WTC11 (cell line): ENCODE measurements around the gene MIGA2. TPM values are rescaled to one million over a fixed set of nuclear protein-coding genes. Genes with fewer than 3 reads are reported as not detected.

ENCODE experiments used
- ATAC-seq: fragments of 200-7000 bp; cut with Tn5 transposase; 2 replicates; pipeline ENCODE4 v1.10.0; 2021; ENCODE audit warnings: mild to moderate bottlenecking, moderate library complexity
- CTCF ChIA-PET: fragments of 300-600 bp; sonication (Branson Sonifier 250); formaldehyde crosslinking; loops from one replicate; lab custom pipeline; 2021; ENCODE audit warnings: antibody characterized with exemption; lab: Charles Lee
- POLR2A ChIA-PET: fragments of 350-600 bp; sonication (Branson Sonifier 250); formaldehyde crosslinking; loops from one replicate; lab custom pipeline; 2021; ENCODE audit warnings: antibody characterized with exemption; lab: Charles Lee
- DNase-seq: peaks from one replicate; pipeline ENCODE4 v3.0.0; 2021; ENCODE audit warnings: low spot score
- H3K27ac Mint-ChIP-seq: 2 replicates; pipeline ENCODE4 v1.8.0; 2021; ENCODE audit warnings: mixed read lengths
- H3K27me3 Mint-ChIP-seq: 2 replicates; pipeline ENCODE4 v1.8.0; 2021; ENCODE audit warnings: low read depth, mild to moderate bottlenecking, moderate library complexity, mixed read lengths
- H3K36me3 Mint-ChIP-seq: 2 replicates; pipeline ENCODE4 v1.8.0; 2021; ENCODE audit warnings: mixed read lengths
- H3K4me1 Mint-ChIP-seq: 2 replicates; pipeline ENCODE4 v1.8.0; 2022; ENCODE audit warnings: mixed read lengths
- H3K4me3 Mint-ChIP-seq: 2 replicates; pipeline ENCODE4 v1.8.0; 2021; ENCODE audit warnings: mild to moderate bottlenecking, moderate library complexity, mixed read lengths
- H3K9me3 Mint-ChIP-seq: 2 replicates; pipeline ENCODE4 v1.8.0; 2021; ENCODE audit warnings: mixed read lengths
- ATF1 ChIP-seq: sonication (generic); formaldehyde crosslinking; IDR thresholded peaks from 2 replicates; pipeline ENCODE4 v1.8.1; 2023; ENCODE audit warnings: mild to moderate bottlenecking, moderate library complexity, missing genetic modification reagents
- CREB1 ChIP-seq: sonication (generic); formaldehyde crosslinking; IDR thresholded peaks from 2 replicates; pipeline ENCODE4 v1.8.0; 2023; ENCODE audit warnings: mild to moderate bottlenecking, missing genetic modification reagents
- ETV6 ChIP-seq: sonication (generic); formaldehyde crosslinking; IDR thresholded peaks from 2 replicates; pipeline ENCODE4 v1.8.1; 2022; ENCODE audit warnings: mild to moderate bottlenecking, missing genetic modification reagents
- JUN ChIP-seq: sonication (generic); formaldehyde crosslinking; IDR thresholded peaks from 2 replicates; pipeline ENCODE4 v1.8.0; 2023; ENCODE audit warnings: mild to moderate bottlenecking, missing genetic modification reagents
- KAT7 ChIP-seq: sonication (generic); formaldehyde crosslinking; IDR thresholded peaks from 2 replicates; pipeline ENCODE4 v1.8.1; 2023; ENCODE audit warnings: missing genetic modification reagents, mild to moderate bottlenecking, borderline replicate concordance
- NFE2L1 ChIP-seq: sonication (generic); formaldehyde crosslinking; IDR thresholded peaks from 2 replicates; pipeline ENCODE4 v1.8.1; 2023; ENCODE audit warnings: missing genetic modification reagents
- NR1H2 ChIP-seq: sonication (generic); formaldehyde crosslinking; IDR thresholded peaks from 2 replicates; pipeline ENCODE4 v1.9.0; 2021; ENCODE audit warnings: mild to moderate bottlenecking, moderate library complexity, missing genetic modification reagents
- NR2C2 ChIP-seq: sonication (generic); formaldehyde crosslinking; IDR thresholded peaks from 2 replicates; pipeline ENCODE4 v1.8.0; 2022; ENCODE audit warnings: mild to moderate bottlenecking, missing genetic modification reagents
- OVOL2 ChIP-seq: fragments of 250-450 bp; sonication (Bioruptor Pico); IDR thresholded peaks from 2 replicates; pipeline ENCODE4 v1.9.0; 2021; ENCODE audit warnings: mild to moderate bottlenecking, borderline replicate concordance
- RELA ChIP-seq: sonication (generic); formaldehyde crosslinking; IDR thresholded peaks from 2 replicates; pipeline ENCODE4 v1.8.1; 2022; ENCODE audit warnings: missing genetic modification reagents, mild to moderate bottlenecking, borderline replicate concordance
- RORB ChIP-seq: fragments of 250-450 bp; sonication (Bioruptor Pico); IDR thresholded peaks from 2 replicates; pipeline ENCODE4 v1.9.0; 2021; ENCODE audit warnings: mild to moderate bottlenecking
- TCF7 ChIP-seq: sonication (generic); formaldehyde crosslinking; IDR thresholded peaks from 2 replicates; pipeline ENCODE4 v1.8.0; 2022; ENCODE audit warnings: mild to moderate bottlenecking, low read depth, missing genetic modification reagents, moderate library complexity
- TP53 ChIP-seq: sonication (generic); formaldehyde crosslinking; IDR thresholded peaks from 2 replicates; pipeline ENCODE4 v1.8.1; 2023; ENCODE audit warnings: mild to moderate bottlenecking, missing genetic modification reagents
- total RNA-seq: library from RNA; stranded (reverse); gene quantifications from 3 replicates; pipeline ENCODE4 v1.2.3, GENCODE V29; 2021
- TF ChIP-seq, protein P1 (sequence below): sonication (generic); formaldehyde crosslinking; conservative IDR thresholded peaks from 2 replicates; pipeline ENCODE4 v1.8.1; 2023; ENCODE audit warnings: mild to moderate bottlenecking, low read depth, missing genetic modification reagents, moderate library complexity
- TF ChIP-seq, protein P2 (sequence below): sonication (generic); formaldehyde crosslinking; IDR thresholded peaks from 2 replicates; pipeline ENCODE4 v1.8.0; 2022; ENCODE audit warnings: missing genetic modification reagents
- TF ChIP-seq, protein P3 (sequence below): fragments of 250-450 bp; sonication (Bioruptor Pico); IDR thresholded peaks from 2 replicates; pipeline ENCODE4 v1.9.0; 2021; ENCODE audit warnings: moderate library complexity, mild to moderate bottlenecking, inconsistent platforms, borderline replicate concordance
- TF ChIP-seq, protein P4 (sequence below): fragments of 250-450 bp; sonication (Bioruptor Pico); IDR thresholded peaks from 2 replicates; pipeline ENCODE4 v1.9.0; 2021; ENCODE audit warnings: mild to moderate bottlenecking
- TF ChIP-seq, protein P5 (sequence below): sonication (generic); formaldehyde crosslinking; IDR thresholded peaks from 2 replicates; pipeline ENCODE4 v1.8.1; 2022; ENCODE audit warnings: low read depth, mild to moderate bottlenecking, moderate library complexity, missing genetic modification reagents, borderline replicate concordance

MIGA2 gene
- total RNA-seq, 1 experiment from 2014 or later = 61.7 TPM

DNA sequence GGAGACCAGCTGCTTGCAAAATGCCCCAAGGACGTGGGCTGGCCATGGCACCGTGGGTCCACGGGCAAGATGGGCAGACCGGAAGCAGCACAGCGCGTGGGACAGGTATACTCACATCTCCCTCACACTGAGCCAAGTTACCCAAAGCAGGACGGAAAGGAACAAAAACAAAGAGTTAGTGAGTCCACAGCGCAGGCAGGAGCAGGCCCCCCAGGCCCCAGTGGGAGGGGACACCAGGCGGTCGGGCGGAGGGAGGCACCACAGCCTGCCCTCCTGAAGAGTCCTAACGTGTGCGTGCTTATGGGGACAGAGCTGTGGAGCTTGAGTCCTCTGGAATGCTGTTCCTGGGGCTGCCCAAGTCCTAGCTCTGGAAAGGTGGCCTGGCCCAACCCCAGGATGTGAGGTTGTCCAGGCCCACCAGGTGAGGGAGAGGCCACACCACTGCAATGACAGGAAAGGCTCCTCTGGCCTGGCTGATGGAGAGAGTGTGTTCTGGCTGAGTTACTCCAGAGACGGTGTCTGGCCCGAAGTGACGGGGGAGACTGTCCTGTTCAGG lies 23.5 kb upstream of the MIGA2 start (continued):
- TF ChIP-seq, protein P1, sequence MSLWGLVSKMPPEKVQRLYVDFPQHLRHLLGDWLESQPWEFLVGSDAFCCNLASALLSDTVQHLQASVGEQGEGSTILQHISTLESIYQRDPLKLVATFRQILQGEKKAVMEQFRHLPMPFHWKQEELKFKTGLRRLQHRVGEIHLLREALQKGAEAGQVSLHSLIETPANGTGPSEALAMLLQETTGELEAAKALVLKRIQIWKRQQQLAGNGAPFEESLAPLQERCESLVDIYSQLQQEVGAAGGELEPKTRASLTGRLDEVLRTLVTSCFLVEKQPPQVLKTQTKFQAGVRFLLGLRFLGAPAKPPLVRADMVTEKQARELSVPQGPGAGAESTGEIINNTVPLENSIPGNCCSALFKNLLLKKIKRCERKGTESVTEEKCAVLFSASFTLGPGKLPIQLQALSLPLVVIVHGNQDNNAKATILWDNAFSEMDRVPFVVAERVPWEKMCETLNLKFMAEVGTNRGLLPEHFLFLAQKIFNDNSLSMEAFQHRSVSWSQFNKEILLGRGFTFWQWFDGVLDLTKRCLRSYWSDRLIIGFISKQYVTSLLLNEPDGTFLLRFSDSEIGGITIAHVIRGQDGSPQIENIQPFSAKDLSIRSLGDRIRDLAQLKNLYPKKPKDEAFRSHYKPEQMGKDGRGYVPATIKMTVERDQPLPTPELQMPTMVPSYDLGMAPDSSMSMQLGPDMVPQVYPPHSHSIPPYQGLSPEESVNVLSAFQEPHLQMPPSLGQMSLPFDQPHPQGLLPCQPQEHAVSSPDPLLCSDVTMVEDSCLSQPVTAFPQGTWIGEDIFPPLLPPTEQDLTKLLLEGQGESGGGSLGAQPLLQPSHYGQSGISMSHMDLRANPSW (CRISPR knock-in tag) = no peak

DNA sequence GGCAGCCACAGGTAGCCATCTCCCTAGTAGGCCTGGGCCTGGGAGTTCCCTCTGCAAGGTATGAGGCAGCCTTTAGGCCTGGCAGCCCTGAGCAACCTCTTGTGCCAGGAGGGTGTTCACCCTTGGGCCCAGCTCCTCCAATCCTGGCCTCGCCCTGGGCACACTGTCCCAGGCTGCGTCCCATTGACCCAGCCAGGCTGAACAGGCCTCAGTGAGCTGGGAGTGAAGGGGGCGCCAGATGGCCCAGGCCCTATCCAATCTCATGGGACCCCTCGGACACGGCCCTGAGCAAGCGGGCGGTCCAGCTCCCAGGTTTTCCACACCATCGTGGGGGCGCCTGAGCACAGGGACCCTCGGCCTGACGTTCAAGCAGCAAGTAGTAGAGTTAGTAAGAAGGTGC lies 22.8 kb upstream of the MIGA2 start:
- H3K36me3 Mint-ChIP-seq = peaks cover 11% of the 10 kb centered on the region
- ChIA-PET CTCF (interaction anchor here (0.5 to 1.6 kb wide), 3 partner anchors 84 to 322 kb away, joined by 3 to 6 read pairs (median 5); partner anchors contain the start of gene PKN3), POLR2A (interaction anchor here (0.6 to 1.0 kb wide), 2 partner anchors 9 to 309 kb away, joined by 3 to 4 read pairs; no protein-coding TSS in a partner anchor)
- no peak for ATAC-seq
- H3K27ac Mint-ChIP-seq = no peak overlapping the region
- DNase-seq = no peak
- TF ChIP-seq, protein P2, sequence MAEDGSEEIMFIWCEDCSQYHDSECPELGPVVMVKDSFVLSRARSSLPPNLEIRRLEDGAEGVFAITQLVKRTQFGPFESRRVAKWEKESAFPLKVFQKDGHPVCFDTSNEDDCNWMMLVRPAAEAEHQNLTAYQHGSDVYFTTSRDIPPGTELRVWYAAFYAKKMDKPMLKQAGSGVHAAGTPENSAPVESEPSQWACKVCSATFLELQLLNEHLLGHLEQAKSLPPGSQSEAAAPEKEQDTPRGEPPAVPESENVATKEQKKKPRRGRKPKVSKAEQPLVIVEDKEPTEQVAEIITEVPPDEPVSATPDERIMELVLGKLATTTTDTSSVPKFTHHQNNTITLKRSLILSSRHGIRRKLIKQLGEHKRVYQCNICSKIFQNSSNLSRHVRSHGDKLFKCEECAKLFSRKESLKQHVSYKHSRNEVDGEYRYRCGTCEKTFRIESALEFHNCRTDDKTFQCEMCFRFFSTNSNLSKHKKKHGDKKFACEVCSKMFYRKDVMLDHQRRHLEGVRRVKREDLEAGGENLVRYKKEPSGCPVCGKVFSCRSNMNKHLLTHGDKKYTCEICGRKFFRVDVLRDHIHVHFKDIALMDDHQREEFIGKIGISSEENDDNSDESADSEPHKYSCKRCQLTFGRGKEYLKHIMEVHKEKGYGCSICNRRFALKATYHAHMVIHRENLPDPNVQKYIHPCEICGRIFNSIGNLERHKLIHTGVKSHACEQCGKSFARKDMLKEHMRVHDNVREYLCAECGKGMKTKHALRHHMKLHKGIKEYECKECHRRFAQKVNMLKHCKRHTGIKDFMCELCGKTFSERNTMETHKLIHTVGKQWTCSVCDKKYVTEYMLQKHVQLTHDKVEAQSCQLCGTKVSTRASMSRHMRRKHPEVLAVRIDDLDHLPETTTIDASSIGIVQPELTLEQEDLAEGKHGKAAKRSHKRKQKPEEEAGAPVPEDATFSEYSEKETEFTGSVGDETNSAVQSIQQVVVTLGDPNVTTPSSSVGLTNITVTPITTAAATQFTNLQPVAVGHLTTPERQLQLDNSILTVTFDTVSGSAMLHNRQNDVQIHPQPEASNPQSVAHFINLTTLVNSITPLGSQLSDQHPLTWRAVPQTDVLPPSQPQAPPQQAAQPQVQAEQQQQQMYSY (CRISPR knock-in tag) = peak; percentile 57
- TF ChIP-seq, protein P3, sequence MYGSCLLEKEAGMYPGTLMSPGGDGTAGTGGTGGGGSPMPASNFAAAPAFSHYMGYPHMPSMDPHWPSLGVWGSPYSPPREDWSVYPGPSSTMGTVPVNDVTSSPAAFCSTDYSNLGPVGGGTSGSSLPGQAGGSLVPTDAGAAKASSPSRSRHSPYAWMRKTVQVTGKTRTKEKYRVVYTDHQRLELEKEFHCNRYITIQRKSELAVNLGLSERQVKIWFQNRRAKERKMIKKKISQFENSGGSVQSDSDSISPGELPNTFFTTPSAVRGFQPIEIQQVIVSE (CRISPR knock-in tag) = no peak
- no peaks in the 10 kb centered on the region for H3K9me3 Mint-ChIP-seq
- H3K4me3 Mint-ChIP-seq = no peak overlapping the region
- H3K4me1 Mint-ChIP-seq = no peaks in the 10 kb centered on the region
- H3K27me3 Mint-ChIP-seq = no peaks in the 10 kb centered on the region

DNA sequence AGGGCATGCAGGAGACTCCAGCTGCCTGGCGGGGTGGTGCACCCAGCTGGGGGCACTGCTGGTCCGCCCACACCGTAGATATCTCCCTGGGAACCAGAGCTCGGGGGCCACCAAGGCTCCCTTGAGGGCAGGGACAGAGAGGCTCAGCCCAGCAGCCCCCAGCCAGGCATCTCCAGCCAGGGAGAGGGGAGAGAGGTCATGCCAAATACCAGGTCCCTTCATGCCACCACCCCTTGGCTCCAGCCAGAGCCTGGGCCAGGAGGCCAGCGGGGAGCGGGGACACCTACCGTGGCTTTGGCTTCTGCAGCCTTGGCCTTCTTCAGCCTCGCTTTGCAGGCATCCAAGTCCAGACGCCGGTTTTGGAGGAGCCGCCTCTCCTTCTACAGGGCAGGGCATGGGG lies 22.3 kb upstream of the MIGA2 start:
- H3K9me3 Mint-ChIP-seq = no peaks in the 10 kb centered on the region
- ChIA-PET POLR2A (no interaction called here), CTCF (interaction anchor here (0.5 to 1.6 kb wide), 4 partner anchors 83 to 321 kb away, joined by 3 to 6 read pairs (median 4); partner anchors contain the start of gene PKN3)
- H3K4me1 Mint-ChIP-seq = no peaks in the 10 kb centered on the region
- no peak for ATAC-seq
- H3K27ac Mint-ChIP-seq = no peak overlapping the region
- DNase-seq = no peak
- H3K4me3 Mint-ChIP-seq = no peak overlapping the region
- H3K36me3 Mint-ChIP-seq = peaks cover 15% of the 10 kb centered on the region
- no peaks in the 10 kb centered on the region for H3K27me3 Mint-ChIP-seq
- TF ChIP-seq TCF7 (CRISPR knock-in tag) (no peak), TP53 (CRISPR knock-in tag) (no peak), ATF1 (CRISPR knock-in tag) (no peak), KAT7 (no peak), RELA (CRISPR knock-in tag) (no peak), CREB1 (CRISPR knock-in tag) (no peak), NFE2L1 (no peak), NR2C2 (CRISPR knock-in tag) (no peak), OVOL2 (CRISPR knock-in tag) (no peak), RORB (CRISPR knock-in tag) (no peak), ETV6 (no peak), JUN (CRISPR knock-in tag) (no peak), NR1H2 (no peak)
- TF ChIP-seq, protein P4, sequence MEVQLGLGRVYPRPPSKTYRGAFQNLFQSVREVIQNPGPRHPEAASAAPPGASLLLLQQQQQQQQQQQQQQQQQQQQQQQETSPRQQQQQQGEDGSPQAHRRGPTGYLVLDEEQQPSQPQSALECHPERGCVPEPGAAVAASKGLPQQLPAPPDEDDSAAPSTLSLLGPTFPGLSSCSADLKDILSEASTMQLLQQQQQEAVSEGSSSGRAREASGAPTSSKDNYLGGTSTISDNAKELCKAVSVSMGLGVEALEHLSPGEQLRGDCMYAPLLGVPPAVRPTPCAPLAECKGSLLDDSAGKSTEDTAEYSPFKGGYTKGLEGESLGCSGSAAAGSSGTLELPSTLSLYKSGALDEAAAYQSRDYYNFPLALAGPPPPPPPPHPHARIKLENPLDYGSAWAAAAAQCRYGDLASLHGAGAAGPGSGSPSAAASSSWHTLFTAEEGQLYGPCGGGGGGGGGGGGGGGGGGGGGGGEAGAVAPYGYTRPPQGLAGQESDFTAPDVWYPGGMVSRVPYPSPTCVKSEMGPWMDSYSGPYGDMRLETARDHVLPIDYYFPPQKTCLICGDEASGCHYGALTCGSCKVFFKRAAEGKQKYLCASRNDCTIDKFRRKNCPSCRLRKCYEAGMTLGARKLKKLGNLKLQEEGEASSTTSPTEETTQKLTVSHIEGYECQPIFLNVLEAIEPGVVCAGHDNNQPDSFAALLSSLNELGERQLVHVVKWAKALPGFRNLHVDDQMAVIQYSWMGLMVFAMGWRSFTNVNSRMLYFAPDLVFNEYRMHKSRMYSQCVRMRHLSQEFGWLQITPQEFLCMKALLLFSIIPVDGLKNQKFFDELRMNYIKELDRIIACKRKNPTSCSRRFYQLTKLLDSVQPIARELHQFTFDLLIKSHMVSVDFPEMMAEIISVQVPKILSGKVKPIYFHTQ (CRISPR knock-in tag) = no peak
- TF ChIP-seq, protein P1 (CRISPR knock-in tag) = no peak
- TF ChIP-seq, protein P5, sequence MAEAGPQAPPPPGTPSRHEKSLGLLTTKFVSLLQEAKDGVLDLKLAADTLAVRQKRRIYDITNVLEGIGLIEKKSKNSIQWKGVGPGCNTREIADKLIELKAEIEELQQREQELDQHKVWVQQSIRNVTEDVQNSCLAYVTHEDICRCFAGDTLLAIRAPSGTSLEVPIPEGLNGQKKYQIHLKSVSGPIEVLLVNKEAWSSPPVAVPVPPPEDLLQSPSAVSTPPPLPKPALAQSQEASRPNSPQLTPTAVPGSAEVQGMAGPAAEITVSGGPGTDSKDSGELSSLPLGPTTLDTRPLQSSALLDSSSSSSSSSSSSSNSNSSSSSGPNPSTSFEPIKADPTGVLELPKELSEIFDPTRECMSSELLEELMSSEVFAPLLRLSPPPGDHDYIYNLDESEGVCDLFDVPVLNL (CRISPR knock-in tag) = no peak
